ENCODE measurements around the gene ELK4. TPM values are rescaled to one million over a fixed set of nuclear protein-coding genes. Genes with fewer than 3 reads are reported as not detected.

Gene ELK4
- total and polyA plus RNA-seq, 9 donors = 5.8 to 69.5 (median 48.7) TPM

GRCh38 chr1:205568135-205568468, 63.7 kb downstream of the ELK4 start:
- DNase-seq = no peak

GRCh38 chr1:205567716-205568115, 64.1 kb downstream of the ELK4 start:
- intact Hi-C loops (cut with DNase I) = no loop called here
- TF ChIP-seq CTCF (IDR thresholded peaks at IDR 0.05) (no peak), EP300 (IDR thresholded peaks at IDR 0.05) (no peak), POLR2A (IDR thresholded peaks at IDR 0.05) (no peak)
- 78 to 82% (median 82%) methylated on average over 6 of the region's 6 CpGs for WGBS, 3 donors
- H3K27me3 ChIP-seq = no peaks in the 10 kb centered on the region
- H3K4me1 ChIP-seq (ENCODE audit: insufficient read depth) = peaks cover 1% of the 10 kb centered on the region
- no peak overlapping the region for H3K27ac ChIP-seq
- H3K36me3 ChIP-seq = no peaks in the 10 kb centered on the region
- no peak for DNase-seq
- no peaks in the 10 kb centered on the region for H3K9me3 ChIP-seq
- H3K4me3 ChIP-seq = no peak overlapping the region

More at GRCh38 chr1:205568135-205568468, 63.7 kb downstream of the ELK4 start:
- Histone ChIP-seq H3K27ac (no peak overlapping the region), H3K9me3 (no peaks in the 10 kb centered on the region), H3K36me3 (no peaks in the 10 kb centered on the region), H3K4me1 (ENCODE audit: insufficient read depth) (peaks cover 1% of the 10 kb centered on the region), H3K4me3 (no peak overlapping the region), H3K27me3 (no peaks in the 10 kb centered on the region)
- intact Hi-C loops (cut with DNase I) = no loop called here
- WGBS, 3 donors = 20 to 28% (median 28%) methylated on average over 5 of the region's 5 CpGs
- TF ChIP-seq POLR2A (IDR thresholded peaks at IDR 0.05) (no peak), CTCF (IDR thresholded peaks at IDR 0.05) (no peak), EP300 (IDR thresholded peaks at IDR 0.05) (no peak)

GRCh38 chr1:205565799-205566198, 66.0 kb downstream of the ELK4 start:
- H3K4me3 ChIP-seq = no peak overlapping the region
- H3K27me3 ChIP-seq = no peaks in the 10 kb centered on the region
- intact Hi-C loops (cut with DNase I) = no loop called here
- no peaks in the 10 kb centered on the region for H3K36me3 ChIP-seq
- H3K4me1 ChIP-seq (ENCODE audit: insufficient read depth) = peaks cover 1% of the 10 kb centered on the region
- WGBS, 3 donors = 64 to 66% (median 66%) methylated on average over 3 of the region's 3 CpGs
- TF ChIP-seq POLR2A (IDR thresholded peaks at IDR 0.05) = no peak
- TF ChIP-seq EP300 (IDR thresholded peaks at IDR 0.05) = no peak
- no peak for TF ChIP-seq CTCF (IDR thresholded peaks at IDR 0.05)
- no peak for DNase-seq
- no peaks in the 10 kb centered on the region for H3K9me3 ChIP-seq
- H3K27ac ChIP-seq = no peak overlapping the region

- Histone ChIP-seq H3K9me3 (no peaks in the 10 kb centered on the region), H3K36me3 (no peaks in the 10 kb centered on the region), H3K27me3 (no peaks in the 10 kb centered on the region), H3K4me3 (no peak overlapping the region), H3K4me1 (ENCODE audit: insufficient read depth) (peaks cover under 1% of the 10 kb centered on the region), H3K27ac (no peak overlapping the region)
- TF ChIP-seq EP300 (IDR thresholded peaks at IDR 0.05) (no peak), CTCF (IDR thresholded peaks at IDR 0.05) (no peak), POLR2A (IDR thresholded peaks at IDR 0.05) (no peak)
- intact Hi-C loops (cut with DNase I) = no loop called here
- 61 to 69% (median 66%) methylated on average over 5 of the region's 5 CpGs for WGBS, 3 donors
- DNase-seq = no peak
Observed at GRCh38 chr1:205563927-205564441, 67.8 kb downstream of the ELK4 start.

Measured in ovary (tissue), 9 donors.